Nephron (organoid): Measurements from ENCODE around the gene DSTN.

Experiments used
- H3K27ac Mint-ChIP-seq, 3 experiments: 2 replicates each; pipeline ENCODE4 v1.8.0; 2020; ENCODE audit warnings: mixed read lengths in 3 of 3, mild to moderate bottlenecking in 2 of 3, moderate library complexity in 1 of 3
- H3K27me3 Mint-ChIP-seq: 2 replicates; pipeline ENCODE4 v1.8.0; 2021; ENCODE audit warnings: low read depth, mild to moderate bottlenecking, moderate library complexity, mixed read lengths
- H3K36me3 Mint-ChIP-seq: 2 replicates; pipeline ENCODE4 v1.8.0; 2020; ENCODE audit warnings: low read depth, mixed read lengths
- H3K4me1 Mint-ChIP-seq: 2 replicates; pipeline ENCODE4 v1.8.0; 2020; ENCODE audit warnings: mixed read lengths
- H3K4me3 Mint-ChIP-seq, 3 experiments: 2 replicates each; pipeline ENCODE4 v1.8.0; 2020; ENCODE audit warnings: mild to moderate bottlenecking in 3 of 3, mixed read lengths in 3 of 3, moderate library complexity in 2 of 3
- H3K9me3 Mint-ChIP-seq: 2 replicates; pipeline ENCODE4 v1.8.0; 2020; ENCODE audit warnings: mixed read lengths
- TF ChIP-seq, protein P1 (sequence below), 3 experiments: fragments of 200-600 bp; sonication (generic); IDR thresholded peaks; one replicate each; pipeline ENCODE4 v1.5.0; 2021; ENCODE audit warnings: antibody characterized with exemption in 3 of 3; ENCODE audit not compliant: unreplicated experiment in 3 of 3

The DSTN gene

DNA sequence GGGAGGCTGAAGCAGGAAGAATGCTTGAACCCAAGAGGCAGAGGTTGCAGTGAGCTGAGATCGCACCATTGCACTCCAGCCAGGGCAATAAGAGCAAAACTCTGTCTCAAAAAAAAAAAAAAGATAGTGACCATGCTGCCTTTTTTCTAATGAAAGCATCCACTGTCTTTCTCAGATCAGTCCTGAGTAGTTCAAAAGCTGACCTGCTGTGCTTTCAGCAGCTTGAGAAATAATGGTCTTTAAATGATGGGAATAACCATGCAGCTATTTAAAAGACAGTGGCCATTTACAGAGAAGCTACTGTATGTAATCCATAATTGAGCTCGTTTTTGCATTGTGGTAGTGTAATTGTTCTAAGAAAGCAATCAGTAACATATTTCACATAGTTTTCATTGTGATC is 36.1 kb downstream of the DSTN start:
- no peak overlapping the region for H3K27ac Mint-ChIP-seq
- H3K4me3 Mint-ChIP-seq, result no peak overlapping the region
- TF ChIP-seq, protein P1, sequence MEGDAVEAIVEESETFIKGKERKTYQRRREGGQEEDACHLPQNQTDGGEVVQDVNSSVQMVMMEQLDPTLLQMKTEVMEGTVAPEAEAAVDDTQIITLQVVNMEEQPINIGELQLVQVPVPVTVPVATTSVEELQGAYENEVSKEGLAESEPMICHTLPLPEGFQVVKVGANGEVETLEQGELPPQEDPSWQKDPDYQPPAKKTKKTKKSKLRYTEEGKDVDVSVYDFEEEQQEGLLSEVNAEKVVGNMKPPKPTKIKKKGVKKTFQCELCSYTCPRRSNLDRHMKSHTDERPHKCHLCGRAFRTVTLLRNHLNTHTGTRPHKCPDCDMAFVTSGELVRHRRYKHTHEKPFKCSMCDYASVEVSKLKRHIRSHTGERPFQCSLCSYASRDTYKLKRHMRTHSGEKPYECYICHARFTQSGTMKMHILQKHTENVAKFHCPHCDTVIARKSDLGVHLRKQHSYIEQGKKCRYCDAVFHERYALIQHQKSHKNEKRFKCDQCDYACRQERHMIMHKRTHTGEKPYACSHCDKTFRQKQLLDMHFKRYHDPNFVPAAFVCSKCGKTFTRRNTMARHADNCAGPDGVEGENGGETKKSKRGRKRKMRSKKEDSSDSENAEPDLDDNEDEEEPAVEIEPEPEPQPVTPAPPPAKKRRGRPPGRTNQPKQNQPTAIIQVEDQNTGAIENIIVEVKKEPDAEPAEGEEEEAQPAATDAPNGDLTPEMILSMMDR (IDR thresholded peaks at IDR 0.05; ENCODE audit: unreplicated experiment in 3 of 3), result no peak
- no peaks in the 10 kb centered on the region for H3K9me3 Mint-ChIP-seq
- H3K27me3 Mint-ChIP-seq, result no peaks in the 10 kb centered on the region
- H3K4me1 Mint-ChIP-seq, result peaks cover 11% of the 10 kb centered on the region
- peaks cover 36% of the 10 kb centered on the region for H3K36me3 Mint-ChIP-seq

- Mint-ChIP-seq H3K36me3 (peaks cover 24% of the 10 kb centered on the region), H3K27ac (peak overlapping the region; percentile 9 to 74 (median 72)), H3K27me3 (no peaks in the 10 kb centered on the region), H3K4me3 (no peak overlapping the region), H3K9me3 (no peaks in the 10 kb centered on the region), H3K4me1 (peaks cover 7% of the 10 kb centered on the region)
- TF ChIP-seq, protein P1 (IDR thresholded peaks at IDR 0.05; ENCODE audit: unreplicated experiment in 3 of 3), result no peak
Measured at GRCh38 chr20:17608701-17609497, 39.0 kb downstream of the DSTN start.

- TF ChIP-seq, protein P1 (IDR thresholded peaks at IDR 0.05; ENCODE audit: unreplicated experiment in 3 of 3), result no peak
- Mint-ChIP-seq H3K27ac (peak overlapping the region in 2 of 3 experiments; percentile 72 to 73), H3K9me3 (no peaks in the 10 kb centered on the region), H3K27me3 (no peaks in the 10 kb centered on the region), H3K4me1 (peaks cover 13% of the 10 kb centered on the region), H3K36me3 (peaks cover 22% of the 10 kb centered on the region), H3K4me3 (no peak overlapping the region)
Measured at GRCh38 chr20:17609811-17610377, 40.0 kb downstream of the DSTN start.

GRCh38 chr20:17610566-17611289 is 40.9 kb downstream of the DSTN start:
- no peaks in the 10 kb centered on the region for H3K9me3 Mint-ChIP-seq
- peaks cover 14% of the 10 kb centered on the region for H3K4me1 Mint-ChIP-seq
- no peak overlapping the region for H3K4me3 Mint-ChIP-seq
- H3K27me3 Mint-ChIP-seq, result no peaks in the 10 kb centered on the region
- peak overlapping the region in 1 of 3 experiments; percentile 73 for H3K27ac Mint-ChIP-seq
- TF ChIP-seq, protein P1 (IDR thresholded peaks at IDR 0.05; ENCODE audit: unreplicated experiment in 3 of 3), result no peak
- H3K36me3 Mint-ChIP-seq, result peaks cover 20% of the 10 kb centered on the region

- Mint-ChIP-seq H3K36me3 (peaks cover 20% of the 10 kb centered on the region), H3K27ac (no peak overlapping the region), H3K27me3 (no peaks in the 10 kb centered on the region), H3K4me1 (peaks cover 14% of the 10 kb centered on the region), H3K9me3 (no peaks in the 10 kb centered on the region), H3K4me3 (no peak overlapping the region)
- TF ChIP-seq, protein P1 (IDR thresholded peaks at IDR 0.05; ENCODE audit: unreplicated experiment in 3 of 3), result no peak
Measured at GRCh38 chr20:17611290-17611539, 41.3 kb downstream of the DSTN start.
